Peyer's patch (tissue), 4 donors: ENCODE results near the gene NDUFA13. TPM values are rescaled to one million over a fixed set of nuclear protein-coding genes. Genes with fewer than 3 reads are reported as not detected.

Experiments
- DNase-seq, 3 donors: peaks; one replicate each; pipeline ENCODE4 v3.0.0-alpha.2; 2017 to 2019
- H3K27ac ChIP-seq, 4 donors: fragments of 200-600 bp; sonication (generic); one replicate each; pipeline ENCODE4 v1.5.1; 2016 to 2019
- H3K27me3 ChIP-seq, 2 donors: fragments of 200-600 bp; sonication (generic); one replicate each; pipeline ENCODE4 v1.5.1; 2019
- H3K36me3 ChIP-seq, 3 donors: fragments of 200-600 bp; sonication (generic); one replicate each; pipeline ENCODE4 v1.5.1; 2016 to 2019
- H3K4me1 ChIP-seq, 4 donors: fragments of 200-600 bp; sonication (generic); one replicate each; pipeline ENCODE4 v1.5.1; 2016 to 2019
- H3K4me3 ChIP-seq, 4 donors: fragments of 200-600 bp; sonication (generic); 1 replicate in 3 of 4; 2 replicates in 1 of 4; pipeline ENCODE4 v1.5.1; 2016 to 2019; ENCODE audit warnings: mild to moderate bottlenecking in 1 of 4
- H3K9me3 ChIP-seq, 4 donors: fragments of 200-600 bp; sonication (generic); one replicate each; pipeline ENCODE4 v1.5.1; 2016 to 2019; ENCODE audit warnings: mild to moderate bottlenecking in 1 of 4
- CTCF ChIP-seq, 6 experiments: fragments of 450-650 bp in 4 of 6; fragments of 200-600 bp in 2 of 6; sonication (generic) in 1 of 6; IDR thresholded peaks; one replicate each; pipeline ENCODE4 v1.5.1; 2017 to 2019; ENCODE audit warnings: antibody characterized with exemption in 6 of 6, mild to moderate bottlenecking in 3 of 6, moderate library complexity in 1 of 6
- POLR2A ChIP-seq, 2 donors: fragments of 450-650 bp; IDR thresholded peaks; one replicate each; pipeline ENCODE4 v1.5.1; 2017; ENCODE audit warnings: antibody characterized with exemption in 2 of 2, mild to moderate bottlenecking in 2 of 2, moderate library complexity in 2 of 2
- total RNA-seq, 4 donors: library from RNA; depleted of rRNA; stranded (reverse); fragments of >200 nt; gene quantifications; one replicate each; pipeline ENCODE4 v1.1.0, GENCODE V29; 2016

NDUFA13 gene
- total RNA-seq, 4 donors from 2014 or later = 40.7 to 188 (median 126) TPM

- Histone ChIP-seq H3K27me3 (no peaks in the 10 kb centered on the region), H3K4me3 (no peak overlapping the region)
- no peak for DNase-seq
Observed at GRCh38 chr19:19568802-19569756, 53.1 kb downstream of the NDUFA13 start.

DNA sequence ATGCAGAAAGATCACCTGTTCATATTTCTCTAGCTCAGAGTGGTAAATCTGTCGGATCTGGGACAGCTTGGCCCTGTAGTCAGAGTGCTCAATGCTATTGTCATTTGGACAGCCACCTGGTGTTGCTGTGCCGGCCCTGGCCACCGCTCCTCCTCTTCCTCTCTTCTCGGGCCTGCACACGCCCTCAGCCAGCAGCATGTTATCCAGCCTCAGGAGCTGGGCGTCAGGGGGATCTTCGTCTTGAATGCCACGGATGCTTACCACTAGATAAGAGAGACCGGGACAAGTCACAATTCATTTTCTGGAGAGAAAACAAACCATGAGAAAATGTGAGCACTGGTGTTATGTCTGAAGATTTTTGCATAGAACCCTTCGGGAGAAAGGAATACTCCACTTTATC lies 54.5 kb downstream of the NDUFA13 start:
- peaks cover 0 to 5% (median 0%) of the 10 kb centered on the region in 3 donors for H3K36me3 ChIP-seq
- H3K4me3 ChIP-seq = no peak overlapping the region
- DNase-seq = no peak
- no peak overlapping the region for H3K27ac ChIP-seq
- TF ChIP-seq CTCF (IDR thresholded peaks at IDR 0.05) (no peak), POLR2A (IDR thresholded peaks at IDR 0.05) (no peak)
- no peaks in the 10 kb centered on the region for H3K4me1 ChIP-seq
- H3K9me3 ChIP-seq = no peaks in the 10 kb centered on the region
- H3K27me3 ChIP-seq = no peaks in the 10 kb centered on the region

More at GRCh38 chr19:19568802-19569756, 53.1 kb downstream of the NDUFA13 start:
- peaks cover 0 to 5% (median 0%) of the 10 kb centered on the region in 3 donors for H3K36me3 ChIP-seq
- no peak for TF ChIP-seq CTCF (IDR thresholded peaks at IDR 0.05)
- no peak for TF ChIP-seq POLR2A (IDR thresholded peaks at IDR 0.05)
- no peaks in the 10 kb centered on the region for H3K4me1 ChIP-seq
- no peak overlapping the region for H3K27ac ChIP-seq
- no peaks in the 10 kb centered on the region for H3K9me3 ChIP-seq

GRCh38 chr19:19571071-19571786 lies 55.2 kb downstream of the NDUFA13 start:
- H3K4me1 ChIP-seq = no peaks in the 10 kb centered on the region
- H3K36me3 ChIP-seq = peaks cover 0 to 5% (median 0%) of the 10 kb centered on the region in 3 donors

GRCh38 chr19:19575411-19575810 lies 59.4 kb downstream of the NDUFA13 start:
- Histone ChIP-seq H3K4me1 (peaks cover 0 to 6% (median 0%) of the 10 kb centered on the region in 4 donors), H3K27ac (no peak overlapping the region), H3K9me3 (no peaks in the 10 kb centered on the region), H3K36me3 (no peaks in the 10 kb centered on the region), H3K4me3 (no peak overlapping the region), H3K27me3 (no peaks in the 10 kb centered on the region)
- TF ChIP-seq POLR2A (IDR thresholded peaks at IDR 0.05) = no peak
- no peak for TF ChIP-seq CTCF (IDR thresholded peaks at IDR 0.05)
- DNase-seq = no peak

More at GRCh38 chr19:19571071-19571786, 55.2 kb downstream of the NDUFA13 start:
- DNase-seq = no peak
- TF ChIP-seq CTCF (IDR thresholded peaks at IDR 0.05) (no peak), POLR2A (IDR thresholded peaks at IDR 0.05) (no peak)
- Histone ChIP-seq H3K4me3 (no peak overlapping the region), H3K27me3 (no peaks in the 10 kb centered on the region), H3K9me3 (no peaks in the 10 kb centered on the region), H3K27ac (no peak overlapping the region)

Other genes with a start within 250 kb of the NDUFA13 start
- 100 to 1,000 TPM in 3 of 4 donors, 10 to 100 TPM in 1; 31.4 to 534 (median 463) TPM for gene TM6SF2, start 242.9 kb upstream of the NDUFA13 start, total RNA-seq
- gene SUGP1, start 195.7 kb upstream of the NDUFA13 start, total RNA-seq = 10 to 100 TPM; 49.5 to 58.6 (median 55.2) TPM
- 100 to 1,000 TPM in 3 of 4 donors, 10 to 100 TPM in 1; 79.3 to 160 (median 130) TPM for gene MAU2, start 195.4 kb upstream of the NDUFA13 start, total RNA-seq
- gene GATAD2A, start 110.5 kb upstream of the NDUFA13 start, total RNA-seq = 10 to 100 TPM; 67.8 to 99.9 (median 79.8) TPM
- 10 to 100 TPM in 2 of 4 donors, 1 to 10 TPM in 2; 3.0 to 14.0 (median 10.0) TPM for gene TSSK6, start 677 bp upstream of the NDUFA13 start, total RNA-seq
- gene YJEFN3, start 12.7 kb downstream of the NDUFA13 start, total RNA-seq = 1 to 10 TPM; 4.4 to 9.9 (median 5.6) TPM
- not detected for gene CILP2, start 22.0 kb downstream of the NDUFA13 start, total RNA-seq
- gene PBX4, start 102.5 kb downstream of the NDUFA13 start, total RNA-seq = 10 to 100 TPM in 3 of 4 donors, 1 to 10 TPM in 1; 6.8 to 23.1 (median 14.1) TPM
- gene LPAR2, start 112.0 kb downstream of the NDUFA13 start, total RNA-seq = 10 to 100 TPM; 14.9 to 44.2 (median 34.6) TPM
- 10 to 100 TPM; 28.0 to 66.8 (median 42.8) TPM for gene GMIP, start 127.4 kb downstream of the NDUFA13 start, total RNA-seq
- 100 to 1,000 TPM; 223 to 465 (median 285) TPM for gene ATP13A1, start 147.5 kb downstream of the NDUFA13 start, total RNA-seq
- 10 to 100 TPM; 10.1 to 52.8 (median 15.8) TPM for gene ZNF101, start 152.6 kb downstream of the NDUFA13 start, total RNA-seq
- 10 to 100 TPM in 1 of 4 donors, 1 to 10 TPM in 3; 1.9 to 11.6 (median 6.4) TPM for gene ZNF14, start 216.9 kb downstream of the NDUFA13 start, total RNA-seq